ENCODE data around the gene OPTC.

OPTC gene

DNA sequence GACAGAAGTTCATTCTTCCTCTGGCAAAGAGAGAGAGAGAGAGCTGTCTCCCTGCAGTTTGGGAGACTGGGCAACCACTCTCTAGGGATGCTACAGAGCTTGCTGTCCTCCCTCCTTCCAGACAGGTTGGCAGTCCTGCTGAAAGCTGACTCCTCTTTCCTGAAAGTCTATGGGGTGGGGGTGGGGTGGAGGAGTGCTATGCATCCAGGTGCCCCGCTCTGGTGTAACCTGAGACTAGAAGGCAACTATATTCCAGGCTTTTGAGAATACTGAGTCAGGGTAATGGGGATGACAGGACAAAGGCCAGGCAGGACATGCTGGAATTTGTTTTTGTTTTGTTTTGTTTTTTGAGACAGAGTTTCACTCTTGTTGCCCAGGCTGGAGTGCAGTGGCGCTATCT, 55.4 kb downstream of the OPTC start:
- no peak overlapping the region for H3K4me2 ChIP-seq (ENCODE audit: low read depth, low read length)
- DNase-seq, result no peak
- no peak overlapping the region for H3K27ac ChIP-seq (ENCODE audit: low read length)
- H3K9me3 ChIP-seq (replicated peaks; ENCODE audit: insufficient read depth, low read length), result no peaks in the 10 kb centered on the region
- H2AFZ ChIP-seq (ENCODE audit: low read length), result no peak overlapping the region
- no peaks in the 10 kb centered on the region for H4K20me1 ChIP-seq (ENCODE audit: insufficient read depth, low read length)
- no peaks in the 10 kb centered on the region for H3K27me3 ChIP-seq (replicated peaks; ENCODE audit: insufficient read depth, low read length)
- no peaks in the 10 kb centered on the region for H3K79me2 ChIP-seq (ENCODE audit: low read length)
- no peaks in the 10 kb centered on the region for H3K4me1 ChIP-seq (ENCODE audit: low read length)
- H3K36me3 ChIP-seq (replicated peaks; ENCODE audit: insufficient read depth, low read length), result no peaks in the 10 kb centered on the region
- H3F3A ChIP-seq (ENCODE audit: insufficient read depth, low read length), result no peaks in the 10 kb centered on the region
- H3K9me2 ChIP-seq (replicated peaks; ENCODE audit: insufficient read depth, low read length), result no peaks in the 10 kb centered on the region
- no peak overlapping the region for H3K4me3 ChIP-seq (ENCODE audit: low read length)
- TF ChIP-seq, protein P1, sequence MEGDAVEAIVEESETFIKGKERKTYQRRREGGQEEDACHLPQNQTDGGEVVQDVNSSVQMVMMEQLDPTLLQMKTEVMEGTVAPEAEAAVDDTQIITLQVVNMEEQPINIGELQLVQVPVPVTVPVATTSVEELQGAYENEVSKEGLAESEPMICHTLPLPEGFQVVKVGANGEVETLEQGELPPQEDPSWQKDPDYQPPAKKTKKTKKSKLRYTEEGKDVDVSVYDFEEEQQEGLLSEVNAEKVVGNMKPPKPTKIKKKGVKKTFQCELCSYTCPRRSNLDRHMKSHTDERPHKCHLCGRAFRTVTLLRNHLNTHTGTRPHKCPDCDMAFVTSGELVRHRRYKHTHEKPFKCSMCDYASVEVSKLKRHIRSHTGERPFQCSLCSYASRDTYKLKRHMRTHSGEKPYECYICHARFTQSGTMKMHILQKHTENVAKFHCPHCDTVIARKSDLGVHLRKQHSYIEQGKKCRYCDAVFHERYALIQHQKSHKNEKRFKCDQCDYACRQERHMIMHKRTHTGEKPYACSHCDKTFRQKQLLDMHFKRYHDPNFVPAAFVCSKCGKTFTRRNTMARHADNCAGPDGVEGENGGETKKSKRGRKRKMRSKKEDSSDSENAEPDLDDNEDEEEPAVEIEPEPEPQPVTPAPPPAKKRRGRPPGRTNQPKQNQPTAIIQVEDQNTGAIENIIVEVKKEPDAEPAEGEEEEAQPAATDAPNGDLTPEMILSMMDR (IDR thresholded peaks at IDR 0.05; ENCODE audit: low read length), result no peak
- no peak for TF ChIP-seq EZH2 (optimal IDR thresholded peaks at IDR 0.05; ENCODE audit: low read depth, low read length)
- TF ChIP-seq EZH2phosphoT487 (IDR thresholded peaks at IDR 0.05; ENCODE audit: low read length), result no peak
- no peak overlapping the region for H3K9ac ChIP-seq (ENCODE audit: low read length)

DNA sequence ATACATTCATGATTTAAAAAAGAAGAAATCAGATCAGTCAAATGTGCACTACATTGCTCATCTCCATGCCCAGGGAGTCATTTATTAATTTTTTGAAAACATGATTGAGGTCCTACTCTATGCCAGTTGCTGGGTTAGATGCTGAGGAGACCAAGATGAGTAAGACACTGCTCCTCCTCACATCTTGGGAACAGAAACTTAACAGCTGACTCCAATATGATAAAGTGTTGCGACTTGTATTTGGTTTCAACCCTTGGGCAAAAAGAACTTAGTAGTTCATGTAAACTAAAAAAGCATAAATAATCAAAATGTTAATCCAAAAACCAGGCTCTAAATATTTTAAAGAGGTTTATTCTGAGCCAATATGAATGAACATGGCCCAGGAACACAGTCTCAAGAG, 56.9 kb downstream of the OPTC start:
- TF ChIP-seq EZH2 (optimal IDR thresholded peaks at IDR 0.05; ENCODE audit: low read depth, low read length) (no peak), EZH2phosphoT487 (IDR thresholded peaks at IDR 0.05; ENCODE audit: low read length) (no peak)
- TF ChIP-seq, protein P1 (IDR thresholded peaks at IDR 0.05; ENCODE audit: low read length), result no peak
- no peak for DNase-seq
- Histone ChIP-seq H3K4me1 (ENCODE audit: low read length) (no peaks in the 10 kb centered on the region), H3K36me3 (replicated peaks; ENCODE audit: insufficient read depth, low read length) (no peaks in the 10 kb centered on the region), H3K4me3 (ENCODE audit: low read length) (no peak overlapping the region), H3K27me3 (replicated peaks; ENCODE audit: insufficient read depth, low read length) (no peaks in the 10 kb centered on the region), H3K27ac (ENCODE audit: low read length) (no peak overlapping the region), H3K79me2 (ENCODE audit: low read length) (no peaks in the 10 kb centered on the region), H3K4me2 (ENCODE audit: low read depth, low read length) (no peak overlapping the region), H3K9ac (ENCODE audit: low read length) (no peak overlapping the region), H3K9me2 (replicated peaks; ENCODE audit: insufficient read depth, low read length) (no peaks in the 10 kb centered on the region), H3K9me3 (replicated peaks; ENCODE audit: insufficient read depth, low read length) (no peaks in the 10 kb centered on the region), H3F3A (ENCODE audit: insufficient read depth, low read length) (no peaks in the 10 kb centered on the region), H4K20me1 (ENCODE audit: insufficient read depth, low read length) (no peaks in the 10 kb centered on the region), H2AFZ (ENCODE audit: low read length) (no peak overlapping the region)

DNA sequence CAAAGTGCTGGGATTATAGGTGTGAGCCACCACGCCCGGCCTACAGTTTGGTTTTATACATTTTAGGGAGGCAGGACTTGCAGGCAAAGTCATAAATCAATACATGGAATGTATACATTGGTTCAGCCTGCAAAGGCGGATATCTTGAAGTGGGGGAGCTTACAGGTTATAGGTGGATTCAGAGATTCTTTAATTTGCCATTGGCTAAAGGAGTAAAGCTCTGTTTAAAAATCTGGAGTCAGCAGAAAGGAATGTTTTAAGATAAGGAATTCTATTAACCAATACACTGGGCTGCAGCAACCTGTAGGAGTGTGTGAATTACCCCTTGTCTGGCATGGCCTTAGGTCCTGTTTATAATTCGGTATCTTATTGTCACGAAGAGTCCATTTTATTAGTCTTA, 57.6 kb downstream of the OPTC start:
- no peaks in the 10 kb centered on the region for H3K79me2 ChIP-seq (ENCODE audit: low read length)
- H3K9ac ChIP-seq (ENCODE audit: low read length), result no peak overlapping the region
- no peaks in the 10 kb centered on the region for H3K27me3 ChIP-seq (replicated peaks; ENCODE audit: insufficient read depth, low read length)
- no peaks in the 10 kb centered on the region for H3F3A ChIP-seq (ENCODE audit: insufficient read depth, low read length)
- no peak overlapping the region for H2AFZ ChIP-seq (ENCODE audit: low read length)
- H3K4me3 ChIP-seq (ENCODE audit: low read length), result no peak overlapping the region
- H3K36me3 ChIP-seq (replicated peaks; ENCODE audit: insufficient read depth, low read length), result no peaks in the 10 kb centered on the region
- no peak for TF ChIP-seq EZH2 (optimal IDR thresholded peaks at IDR 0.05; ENCODE audit: low read depth, low read length)
- no peaks in the 10 kb centered on the region for H3K9me2 ChIP-seq (replicated peaks; ENCODE audit: insufficient read depth, low read length)
- no peaks in the 10 kb centered on the region for H3K9me3 ChIP-seq (replicated peaks; ENCODE audit: insufficient read depth, low read length)
- H3K4me1 ChIP-seq (ENCODE audit: low read length), result no peaks in the 10 kb centered on the region
- no peak overlapping the region for H3K27ac ChIP-seq (ENCODE audit: low read length)
- DNase-seq, result no peak
- no peaks in the 10 kb centered on the region for H4K20me1 ChIP-seq (ENCODE audit: insufficient read depth, low read length)
- H3K4me2 ChIP-seq (ENCODE audit: low read depth, low read length), result no peak overlapping the region

DNA sequence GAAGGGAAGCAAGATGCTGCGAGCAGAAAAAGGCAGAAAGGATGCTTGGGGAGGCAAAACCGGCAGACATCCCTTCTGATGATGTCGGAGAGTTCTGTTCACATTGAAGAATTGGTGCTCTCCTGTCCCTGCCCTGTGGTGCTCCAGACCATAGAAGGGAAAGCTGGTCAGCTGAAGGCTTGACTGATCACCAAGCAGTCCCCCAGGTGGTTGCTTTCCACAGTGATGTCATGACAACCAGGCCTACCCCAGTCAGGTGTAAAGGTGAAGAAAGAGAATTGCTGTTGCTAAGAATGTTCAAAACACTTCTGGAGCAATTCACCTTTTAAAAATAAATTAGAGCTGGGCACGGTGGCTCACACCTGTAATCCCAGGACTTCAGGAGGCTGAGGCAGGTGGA, 59.5 kb downstream of the OPTC start:
- Histone ChIP-seq H2AFZ (ENCODE audit: low read length) (no peak overlapping the region), H3K9me3 (replicated peaks; ENCODE audit: insufficient read depth, low read length) (no peaks in the 10 kb centered on the region), H3K9ac (ENCODE audit: low read length) (no peak overlapping the region), H3K4me1 (ENCODE audit: low read length) (no peaks in the 10 kb centered on the region), H3K4me3 (ENCODE audit: low read length) (no peak overlapping the region), H3K9me2 (replicated peaks; ENCODE audit: insufficient read depth, low read length) (no peaks in the 10 kb centered on the region), H3K4me2 (ENCODE audit: low read depth, low read length) (no peak overlapping the region), H3K36me3 (replicated peaks; ENCODE audit: insufficient read depth, low read length) (no peaks in the 10 kb centered on the region), H3K27ac (ENCODE audit: low read length) (no peak overlapping the region), H3F3A (ENCODE audit: insufficient read depth, low read length) (no peaks in the 10 kb centered on the region), H3K79me2 (ENCODE audit: low read length) (no peaks in the 10 kb centered on the region), H3K27me3 (replicated peaks; ENCODE audit: insufficient read depth, low read length) (no peaks in the 10 kb centered on the region), H4K20me1 (ENCODE audit: insufficient read depth, low read length) (no peaks in the 10 kb centered on the region)
- TF ChIP-seq, protein P1 (IDR thresholded peaks at IDR 0.05; ENCODE audit: low read length), result no peak
- TF ChIP-seq EZH2 (optimal IDR thresholded peaks at IDR 0.05; ENCODE audit: low read depth, low read length) (no peak), EZH2phosphoT487 (IDR thresholded peaks at IDR 0.05; ENCODE audit: low read length) (no peak)
- no peak for DNase-seq
